Esophagus squamous epithelium (tissue), 5 donors: ENCODE data around the gene ZNF366. TPM values are rescaled to one million over a fixed set of nuclear protein-coding genes. Genes with fewer than 3 reads are reported as not detected.

ENCODE experiments used
- DNase-seq: peaks from one replicate; lab custom pipeline; 2025; lab: John Stamatoyannopoulos, UW
- H3K27ac ChIP-seq, 4 donors: fragments of 200-600 bp; sonication (generic); one replicate each; pipeline ENCODE4 v1.5.1; 2016 to 2019; ENCODE audit warnings: mild to moderate bottlenecking in 1 of 4
- H3K27me3 ChIP-seq, 4 donors: fragments of 200-600 bp; sonication (generic); 1 replicate in 3 of 4; 2 replicates in 1 of 4; pipeline versions ENCODE4 v1.5.1 to v1.6.0; 2017 to 2021; ENCODE audit warnings: antibody characterized with exemption in 1 of 4
- H3K36me3 ChIP-seq, 3 donors: fragments of 200-600 bp; sonication (generic); one replicate each; pipeline ENCODE4 v1.5.1; 2016 to 2019
- H3K4me1 ChIP-seq, 3 donors: fragments of 200-600 bp; sonication (generic); one replicate each; pipeline ENCODE4 v1.5.1; 2017 to 2019
- H3K4me3 ChIP-seq, 4 donors: fragments of 200-600 bp; sonication (generic); 1 replicate in 3 of 4; 2 replicates in 1 of 4; pipeline ENCODE4 v1.5.1; 2016 to 2019; ENCODE audit warnings: mild to moderate bottlenecking in 2 of 4, moderate library complexity in 1 of 4
- H3K9me3 ChIP-seq, 3 donors: fragments of 200-600 bp; sonication (generic); one replicate each; pipeline ENCODE4 v1.5.1; 2016 to 2019
- CTCF ChIP-seq, 6 experiments: fragments of 450-650 bp in 4 of 6; fragments of 200-600 bp in 2 of 6; sonication (generic) in 2 of 6; IDR thresholded peaks; one replicate each; pipeline ENCODE4 v1.5.1; 2016 to 2019; ENCODE audit warnings: antibody characterized with exemption in 6 of 6, mild to moderate bottlenecking in 4 of 6, moderate library complexity in 4 of 6
- POLR2A ChIP-seq, 4 donors: fragments of 450-650 bp; IDR thresholded peaks; one replicate each; pipeline ENCODE4 v1.6.1; 2017; ENCODE audit warnings: antibody characterized with exemption in 4 of 4, mild to moderate bottlenecking in 4 of 4, moderate library complexity in 3 of 4
- intact Hi-C: fragments of 100-400 bp; cut with DNase I; formaldehyde crosslinking; loops from one replicate; pipeline ENCODE4 v1.15.0; 2022
- total RNA-seq, 4 donors: library from RNA; depleted of rRNA; stranded (reverse); fragments of >200 nt; gene quantifications; one replicate each; pipeline ENCODE4 v1.1.0, GENCODE V29; 2016
- donor health status: DM: yes; HTN: yes; CAD: no.

The ZNF366 gene
- total RNA-seq, 4 donors from 2014 or later, result 0.48 to 2.9 (median 1.4) TPM

DNA sequence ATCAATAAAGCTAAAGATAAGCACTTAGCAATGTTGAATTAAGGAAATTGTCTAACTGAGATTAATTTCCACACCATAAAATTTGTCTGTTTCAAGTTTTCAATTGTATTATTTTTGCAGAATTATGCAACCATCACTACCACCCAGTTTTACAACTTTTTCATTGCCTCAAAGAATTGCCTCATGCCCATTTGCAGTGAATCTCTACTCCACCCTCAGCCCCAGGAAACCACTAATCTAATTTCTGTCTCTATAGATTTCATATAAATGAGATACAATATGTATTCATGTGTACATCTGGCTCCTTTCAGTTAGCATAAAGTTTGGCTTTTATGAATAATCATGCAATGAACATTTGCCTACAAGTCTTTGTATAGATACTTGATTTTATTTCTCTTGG lies 114.2 kb downstream of the ZNF366 start:
- H3K9me3 ChIP-seq, result no peaks in the 10 kb centered on the region
- peaks cover 12 to 51% (median 21%) of the 10 kb centered on the region in 3 donors for H3K4me1 ChIP-seq
- H3K36me3 ChIP-seq, result no peaks in the 10 kb centered on the region
- no peak overlapping the region for H3K4me3 ChIP-seq
- no peak for DNase-seq
- peak overlapping the region in 3 of 4 donors; percentile 22 to 63 (median 33) for H3K27ac ChIP-seq
- no peak for TF ChIP-seq POLR2A (IDR thresholded peaks at IDR 0.05)
- no peak for TF ChIP-seq CTCF (IDR thresholded peaks at IDR 0.05)
- H3K27me3 ChIP-seq, result no peaks in the 10 kb centered on the region
- intact Hi-C loops, result no loop called here

Other genes with a start within 250 kb of the ZNF366 start
- gene MRPS27, start 187.2 kb downstream of the ZNF366 start, total RNA-seq, result 10 to 100 TPM; 33.7 to 60.0 (median 53.9) TPM
- 1 to 10 TPM; 3.1 to 8.7 (median 5.7) TPM for gene PTCD2, start 187.0 kb downstream of the ZNF366 start, total RNA-seq